DOHH2 (cell line): ENCODE data around the gene EHMT1.

Experiments used
- CTCF ChIP-seq: fragments of 200-600 bp; sonication (generic); IDR thresholded peaks from one replicate; pipeline ENCODE4 v1.5.1; 2014; ENCODE audit warnings: antibody characterized with exemption, mild to moderate bottlenecking, low read depth, low read length; ENCODE audit not compliant: poor library complexity, severe bottlenecking
- EZH2phosphoT487 ChIP-seq: fragments of 200-600 bp; sonication (generic); IDR thresholded peaks from 2 replicates; pipeline ENCODE4 v1.6.1; 2017; ENCODE audit warnings: borderline replicate concordance, mild to moderate bottlenecking, antibody characterized with exemption, low read length, moderate library complexity, mixed read lengths

- no peak for TF ChIP-seq CTCF
- TF ChIP-seq EZH2phosphoT487: no peak
Measured at GRCh38 chr9:137723783-137724445, 105.1 kb downstream of the EHMT1 start.
